Thoracic aorta (tissue), 2 donors: ENCODE measurements around the gene OTX2. TPM values are rescaled to one million over a fixed set of nuclear protein-coding genes. Genes with fewer than 3 reads are reported as not detected.

Experiments used
- ATAC-seq: fragments of 150-250 bp; one replicate; pipeline ENCODE4 v1.8.0; 2017; ENCODE audit warnings: low read depth; ENCODE audit not compliant: insufficient number of reproducible peaks, low FRiP score
- DNase-seq: peaks from one replicate; pipeline ENCODE4 v3.0.0-alpha.2; 2020; ENCODE audit warnings: low spot score
- H3K27ac ChIP-seq, 2 donors: fragments of 200-600 bp; sonication (generic); 1 replicate in 1 of 2; 2 replicates in 1 of 2; pipeline ENCODE4 v1.5.1; 2016; ENCODE audit warnings: mild to moderate bottlenecking in 2 of 2, moderate library complexity in 2 of 2
- H3K27me3 ChIP-seq: fragments of 200-600 bp; sonication (generic); replicated peaks from 2 replicates; pipeline ENCODE4 v1.6.0; 2016; ENCODE audit warnings: mild to moderate bottlenecking; ENCODE audit not compliant: insufficient read depth
- H3K36me3 ChIP-seq: fragments of 200-600 bp; sonication (generic); one replicate; pipeline ENCODE4 v1.5.1; 2016
- H3K4me1 ChIP-seq, 2 donors: fragments of 200-600 bp; sonication (generic); 1 replicate in 1 of 2; 2 replicates in 1 of 2; pipeline versions ENCODE4 v1.5.1 to v1.6.0; 2016; ENCODE audit warnings: low read depth in 2 of 2, mild to moderate bottlenecking in 1 of 2; ENCODE audit not compliant: control insufficient read depth in 1 of 2
- H3K4me3 ChIP-seq: fragments of 200-600 bp; sonication (generic); 2 replicates; pipeline ENCODE4 v1.5.1; 2016; ENCODE audit warnings: mild to moderate bottlenecking
- H3K9me3 ChIP-seq: fragments of 200-600 bp; sonication (generic); 2 replicates; pipeline ENCODE4 v1.5.1; 2016
- total RNA-seq, 2 donors: library from RNA; depleted of rRNA; stranded (reverse); fragments of >200 nt; gene quantifications; one replicate each; pipeline versions ENCODE4 v1.1.0 to v1.2.3, GENCODE V29; 2016
- TF ChIP-seq, protein P1 (sequence below): fragments of 200-600 bp; sonication (generic); IDR thresholded peaks from one replicate; pipeline ENCODE4 v1.5.1; 2019; ENCODE audit warnings: antibody characterized with exemption

Gene OTX2
- total RNA-seq, 2 donors from 2014 or later = not detected

DNA sequence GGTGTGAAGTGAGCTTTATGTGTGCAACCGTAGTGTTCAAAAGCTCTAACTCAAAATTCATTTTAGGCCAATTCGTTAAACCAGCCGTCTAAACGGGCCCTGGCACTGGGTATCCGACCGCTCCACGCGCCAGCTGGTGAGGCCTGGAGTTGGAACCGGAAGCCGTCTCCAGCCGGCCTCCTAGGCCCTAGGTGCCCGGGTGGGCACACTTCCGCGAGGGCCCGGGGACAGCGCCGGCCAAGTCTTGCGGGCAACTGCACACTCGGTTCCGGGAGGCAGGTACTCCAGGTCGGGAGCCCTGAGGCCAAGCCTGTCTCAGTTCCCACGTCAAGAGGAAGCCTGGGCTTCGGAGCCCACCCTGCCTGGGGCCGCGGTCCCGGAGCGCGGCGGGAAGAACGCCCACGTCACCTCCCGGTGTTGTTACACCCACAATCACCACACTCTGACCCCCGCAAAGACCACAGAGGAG is 16.2 kb downstream of the OTX2 start:
- Histone ChIP-seq H3K36me3 (no peaks in the 10 kb centered on the region), H3K27ac (no peak overlapping the region), H3K9me3 (no peaks in the 10 kb centered on the region), H3K27me3 (peaks cover 29% of the 10 kb centered on the region), H3K4me1 (peaks cover 0 to 27% of the 10 kb centered on the region in 2 donors), H3K4me3 (no peak overlapping the region)
- no peak for ATAC-seq
- no peak for DNase-seq
- TF ChIP-seq, protein P1, sequence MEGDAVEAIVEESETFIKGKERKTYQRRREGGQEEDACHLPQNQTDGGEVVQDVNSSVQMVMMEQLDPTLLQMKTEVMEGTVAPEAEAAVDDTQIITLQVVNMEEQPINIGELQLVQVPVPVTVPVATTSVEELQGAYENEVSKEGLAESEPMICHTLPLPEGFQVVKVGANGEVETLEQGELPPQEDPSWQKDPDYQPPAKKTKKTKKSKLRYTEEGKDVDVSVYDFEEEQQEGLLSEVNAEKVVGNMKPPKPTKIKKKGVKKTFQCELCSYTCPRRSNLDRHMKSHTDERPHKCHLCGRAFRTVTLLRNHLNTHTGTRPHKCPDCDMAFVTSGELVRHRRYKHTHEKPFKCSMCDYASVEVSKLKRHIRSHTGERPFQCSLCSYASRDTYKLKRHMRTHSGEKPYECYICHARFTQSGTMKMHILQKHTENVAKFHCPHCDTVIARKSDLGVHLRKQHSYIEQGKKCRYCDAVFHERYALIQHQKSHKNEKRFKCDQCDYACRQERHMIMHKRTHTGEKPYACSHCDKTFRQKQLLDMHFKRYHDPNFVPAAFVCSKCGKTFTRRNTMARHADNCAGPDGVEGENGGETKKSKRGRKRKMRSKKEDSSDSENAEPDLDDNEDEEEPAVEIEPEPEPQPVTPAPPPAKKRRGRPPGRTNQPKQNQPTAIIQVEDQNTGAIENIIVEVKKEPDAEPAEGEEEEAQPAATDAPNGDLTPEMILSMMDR = no peak

DNA sequence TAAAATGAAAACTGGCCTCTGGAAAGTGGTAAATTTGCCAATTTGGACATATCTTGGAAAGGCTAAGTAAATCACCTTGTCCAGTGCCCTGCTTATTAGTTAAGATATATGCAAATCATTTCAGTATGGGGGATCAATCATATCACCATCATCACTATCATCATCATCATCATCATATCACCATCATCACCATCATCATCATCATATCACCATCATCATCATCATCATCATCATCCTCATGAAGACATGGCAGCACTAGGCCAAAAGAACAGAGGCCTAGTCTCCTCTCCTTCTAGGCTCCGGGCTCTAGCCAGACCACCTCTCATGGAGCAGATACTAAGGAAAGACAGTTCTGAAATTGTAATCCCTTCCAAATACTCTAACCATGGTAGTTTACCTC is 20.3 kb downstream of the OTX2 start:
- H3K27me3 ChIP-seq = peaks cover 4% of the 10 kb centered on the region

DNA sequence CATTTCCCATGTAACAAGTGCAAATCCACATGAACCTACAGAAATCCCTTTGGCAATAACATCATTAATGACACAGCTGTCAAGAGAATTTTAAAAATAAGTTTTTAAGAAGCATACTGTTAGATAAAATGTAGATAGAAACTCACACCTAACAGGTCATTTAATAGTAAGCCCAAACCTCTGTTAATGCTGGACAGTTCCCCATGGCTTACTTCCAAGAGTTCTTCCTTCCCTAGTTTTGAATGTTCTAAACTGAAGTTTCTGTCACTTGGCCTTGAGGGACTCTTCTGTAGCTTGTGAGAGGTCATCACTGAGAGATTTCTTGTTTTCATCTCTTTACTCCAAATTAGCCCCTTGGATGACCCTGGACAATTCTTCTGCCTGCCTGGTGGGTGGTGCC is 22.7 kb downstream of the OTX2 start:
- TF ChIP-seq, protein P1 = no peak
- ATAC-seq = no peak
- DNase-seq = no peak
- Histone ChIP-seq H3K4me1 (no peaks in the 10 kb centered on the region), H3K4me3 (no peak overlapping the region), H3K9me3 (no peaks in the 10 kb centered on the region), H3K27ac (no peak overlapping the region), H3K27me3 (no peaks in the 10 kb centered on the region), H3K36me3 (no peaks in the 10 kb centered on the region)

More for the DNA sequence above, 20.3 kb downstream of the OTX2 start:
- Histone ChIP-seq H3K4me3 (no peak overlapping the region), H3K36me3 (no peaks in the 10 kb centered on the region), H3K27ac (no peak overlapping the region), H3K4me1 (peaks cover 0 to 8% of the 10 kb centered on the region in 2 donors), H3K9me3 (no peaks in the 10 kb centered on the region)
- TF ChIP-seq, protein P1 = no peak
- no peak for ATAC-seq
- no peak for DNase-seq

DNA sequence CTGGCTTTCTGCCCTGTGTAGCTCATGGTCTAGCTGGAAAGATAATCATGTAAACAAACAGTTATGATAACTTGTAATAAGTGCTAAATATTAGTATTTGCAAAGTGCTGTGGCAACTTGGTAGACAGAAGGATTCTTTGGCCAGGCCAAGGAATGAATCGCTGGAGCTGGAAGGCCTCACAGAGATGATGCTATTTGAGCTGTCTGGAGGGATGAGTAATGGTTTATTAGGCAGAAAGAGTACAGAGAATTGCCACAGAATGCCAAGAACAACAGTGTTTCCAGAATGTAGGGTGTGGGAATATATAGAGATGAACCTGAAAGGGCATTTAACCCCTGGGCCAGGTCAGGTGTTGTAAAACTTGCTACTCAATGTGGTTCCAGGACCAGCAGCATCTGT is 27.6 kb downstream of the OTX2 start:
- no peak for ATAC-seq
- H3K27ac ChIP-seq = no peak overlapping the region
- TF ChIP-seq, protein P1 = no peak

DNA sequence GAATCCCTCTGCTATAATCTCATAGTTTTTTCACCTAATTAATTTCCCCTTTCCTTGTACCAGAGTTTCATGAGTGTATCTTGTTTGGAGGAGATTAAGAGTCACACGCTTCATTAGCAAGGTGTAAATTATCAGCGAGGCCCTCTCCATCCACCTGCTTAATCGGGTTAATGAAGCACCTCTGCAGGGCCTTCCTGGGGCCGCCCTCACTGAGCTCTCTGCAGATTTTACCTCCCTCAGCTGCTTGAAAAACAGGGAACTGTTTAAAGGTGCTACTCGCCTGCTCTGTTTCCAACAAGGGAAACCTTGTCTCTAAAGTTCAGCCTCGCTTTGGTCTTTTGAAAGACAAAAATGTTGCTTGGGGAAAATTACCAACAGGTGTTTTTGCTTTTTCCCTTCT is 35.8 kb downstream of the OTX2 start:
- H3K9me3 ChIP-seq = no peaks in the 10 kb centered on the region
- TF ChIP-seq, protein P1 = no peak
- no peaks in the 10 kb centered on the region for H3K4me1 ChIP-seq
- no peaks in the 10 kb centered on the region for H3K36me3 ChIP-seq
- DNase-seq (no peak), ATAC-seq (no peak)
- H3K27me3 ChIP-seq = no peaks in the 10 kb centered on the region
- no peak overlapping the region for H3K27ac ChIP-seq
- no peak overlapping the region for H3K4me3 ChIP-seq

More for the DNA sequence above, 27.6 kb downstream of the OTX2 start:
- Histone ChIP-seq H3K9me3 (no peaks in the 10 kb centered on the region), H3K4me3 (no peak overlapping the region), H3K27me3 (no peaks in the 10 kb centered on the region), H3K36me3 (no peaks in the 10 kb centered on the region), H3K4me1 (no peaks in the 10 kb centered on the region)
- DNase-seq = no peak
